Measurements from ENCODE around the gene LRRC57. TPM values are rescaled to one million over a fixed set of nuclear protein-coding genes. Genes with fewer than 3 reads are reported as not detected.
A peak's percentile ranks its signal among the peaks of the same experiment; 100 is the strongest.

The LRRC57 gene
- total and polyA plus RNA-seq, 2 of the 13 experiments (the other 11 are each of a cell fraction or from before 2014, with no cell fraction given), result 5.8 to 14.8 TPM

DNA sequence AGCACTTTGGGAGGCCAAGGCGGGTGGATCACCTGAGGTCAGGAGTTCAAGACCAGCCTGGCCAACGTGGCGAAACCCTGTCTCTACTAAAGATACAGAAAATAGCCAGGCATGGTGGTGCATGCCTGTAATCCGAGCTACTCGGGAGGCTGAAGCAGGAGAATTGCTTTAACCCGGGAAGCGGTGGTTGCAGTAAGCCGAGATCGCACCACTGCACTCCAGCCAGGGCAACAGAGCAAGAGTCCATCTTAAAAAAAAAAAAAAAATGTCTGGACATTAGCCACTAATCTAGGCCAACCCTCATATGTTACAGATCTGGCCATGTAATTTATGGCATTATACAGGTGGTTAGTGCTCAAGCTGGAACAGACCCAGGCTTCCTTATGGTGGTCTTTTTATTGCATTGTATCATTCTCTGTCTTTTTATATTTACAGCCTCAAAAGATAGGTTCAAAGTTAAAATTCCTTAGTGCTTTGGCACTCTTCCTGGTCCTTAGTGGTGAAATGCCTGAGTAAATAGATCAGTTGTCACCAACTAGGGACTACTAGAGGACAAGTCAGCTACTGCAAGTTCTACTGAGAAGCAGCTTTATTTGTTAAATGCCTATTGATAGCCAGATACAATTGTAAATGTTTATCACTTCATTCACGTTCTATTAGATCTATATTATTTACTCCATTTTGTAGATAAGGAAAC lies 42.8 kb upstream of the LRRC57 start (continued):
- TF ChIP-seq RARA (CRISPR knock-in tag; IDR thresholded peaks at IDR 0.05) (peak; percentile 51; the same call in 1 of the 2 replicates), EP300 (IDR thresholded peaks at IDR 0.05; ENCODE audit: low read depth in 2 of 2, low read length in 2 of 2) (0 out of 4 replicates have a peak, but pooled peaks of 1 of the 2 experiments have one; percentile 13), EP300 (CRISPR knock-in tag; IDR thresholded peaks at IDR 0.05; ENCODE audit: borderline replicate concordance) (no peak), SAP130 (CRISPR knock-in tag; IDR thresholded peaks at IDR 0.05; ENCODE audit: low read depth) (peak; percentile 50), ASH2L (IDR thresholded peaks at IDR 0.05; ENCODE audit: insufficient read length, low read depth, low read length) (peak; percentile 68), GATAD2A (CRISPR knock-in tag; IDR thresholded peaks at IDR 0.05) (peak; percentile 28; the same call in 1 of the 2 replicates), TAF1 (CRISPR knock-in tag; IDR thresholded peaks at IDR 0.05) (no peak), ZNF460 (CRISPR knock-in tag; IDR thresholded peaks at IDR 0.05; ENCODE audit: borderline replicate concordance) (peak; percentile 89), RBAK (CRISPR knock-in tag; IDR thresholded peaks at IDR 0.05) (peak; percentile 60; the same call in 1 of the 2 replicates), ZMYM4 (CRISPR knock-in tag; IDR thresholded peaks at IDR 0.05) (peak; percentile 29; the same call in 1 of the 2 replicates), KLF11 (CRISPR knock-in tag; IDR thresholded peaks at IDR 0.05) (no peak), ELF3 (CRISPR knock-in tag; IDR thresholded peaks at IDR 0.05) (peak; percentile 73; the same call in 1 of the 2 replicates), ZMYM2 (CRISPR knock-in tag; IDR thresholded peaks at IDR 0.05) (peak; percentile 73; the same call in 1 of the 2 replicates), ZSCAN21 (CRISPR knock-in tag; IDR thresholded peaks at IDR 0.05; ENCODE audit: borderline replicate concordance) (no peak), NCOR1 (IDR thresholded peaks at IDR 0.05; ENCODE audit: borderline replicate concordance, low read length) (peak; percentile 78), FOXA1 (IDR thresholded peaks at IDR 0.05) (no peak), FOXA1 (CRISPR knock-in tag; IDR thresholded peaks at IDR 0.05) (peak; percentile 79), CCDC6 (CRISPR knock-in tag; IDR thresholded peaks at IDR 0.05) (no peak), CHD4 (IDR thresholded peaks at IDR 0.05; ENCODE audit: borderline replicate concordance, low read length) (peak; percentile 81), MYC (CRISPR knock-in tag; IDR thresholded peaks at IDR 0.05; ENCODE audit: borderline replicate concordance) (0 out of 2 replicates have a peak, but pooled peaks have one; percentile 37), CREB1 (IDR thresholded peaks at IDR 0.05) (no peak), CREB1 (CRISPR knock-in tag; IDR thresholded peaks at IDR 0.05) (0 out of 2 replicates have a peak, but pooled peaks have one; percentile 24), ZBTB7A (CRISPR knock-in tag; IDR thresholded peaks at IDR 0.05) (0 out of 2 replicates have a peak, but pooled peaks have one; percentile 39), ELF1 (CRISPR knock-in tag; IDR thresholded peaks at IDR 0.05) (peak; percentile 38; the same call in 1 of the 2 replicates), ATF1 (CRISPR knock-in tag; IDR thresholded peaks at IDR 0.05) (no peak), CCAR2 (optimal IDR thresholded peaks at IDR 0.05; ENCODE audit: low read depth, low read length) (no peak), EHMT2 (IDR thresholded peaks at IDR 0.05; ENCODE audit: borderline replicate concordance, low read depth, low read length) (peak; percentile 82; the same call in 1 of the 2 replicates)
- TF ChIP-seq, protein P1, sequence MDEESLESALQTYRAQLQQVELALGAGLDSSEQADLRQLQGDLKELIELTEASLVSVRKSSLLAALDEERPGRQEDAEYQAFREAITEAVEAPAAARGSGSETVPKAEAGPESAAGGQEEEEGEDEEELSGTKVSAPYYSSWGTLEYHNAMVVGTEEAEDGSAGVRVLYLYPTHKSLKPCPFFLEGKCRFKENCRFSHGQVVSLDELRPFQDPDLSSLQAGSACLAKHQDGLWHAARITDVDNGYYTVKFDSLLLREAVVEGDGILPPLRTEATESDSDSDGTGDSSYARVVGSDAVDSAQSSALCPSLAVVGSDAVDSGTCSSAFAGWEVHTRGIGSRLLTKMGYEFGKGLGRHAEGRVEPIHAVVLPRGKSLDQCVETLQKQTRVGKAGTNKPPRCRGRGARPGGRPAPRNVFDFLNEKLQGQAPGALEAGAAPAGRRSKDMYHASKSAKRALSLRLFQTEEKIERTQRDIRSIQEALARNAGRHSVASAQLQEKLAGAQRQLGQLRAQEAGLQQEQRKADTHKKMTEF (CRISPR knock-in tag; IDR thresholded peaks at IDR 0.05), result 0 out of 2 replicates have a peak, but pooled peaks have one; percentile 20
- TF ChIP-seq, protein P2, sequence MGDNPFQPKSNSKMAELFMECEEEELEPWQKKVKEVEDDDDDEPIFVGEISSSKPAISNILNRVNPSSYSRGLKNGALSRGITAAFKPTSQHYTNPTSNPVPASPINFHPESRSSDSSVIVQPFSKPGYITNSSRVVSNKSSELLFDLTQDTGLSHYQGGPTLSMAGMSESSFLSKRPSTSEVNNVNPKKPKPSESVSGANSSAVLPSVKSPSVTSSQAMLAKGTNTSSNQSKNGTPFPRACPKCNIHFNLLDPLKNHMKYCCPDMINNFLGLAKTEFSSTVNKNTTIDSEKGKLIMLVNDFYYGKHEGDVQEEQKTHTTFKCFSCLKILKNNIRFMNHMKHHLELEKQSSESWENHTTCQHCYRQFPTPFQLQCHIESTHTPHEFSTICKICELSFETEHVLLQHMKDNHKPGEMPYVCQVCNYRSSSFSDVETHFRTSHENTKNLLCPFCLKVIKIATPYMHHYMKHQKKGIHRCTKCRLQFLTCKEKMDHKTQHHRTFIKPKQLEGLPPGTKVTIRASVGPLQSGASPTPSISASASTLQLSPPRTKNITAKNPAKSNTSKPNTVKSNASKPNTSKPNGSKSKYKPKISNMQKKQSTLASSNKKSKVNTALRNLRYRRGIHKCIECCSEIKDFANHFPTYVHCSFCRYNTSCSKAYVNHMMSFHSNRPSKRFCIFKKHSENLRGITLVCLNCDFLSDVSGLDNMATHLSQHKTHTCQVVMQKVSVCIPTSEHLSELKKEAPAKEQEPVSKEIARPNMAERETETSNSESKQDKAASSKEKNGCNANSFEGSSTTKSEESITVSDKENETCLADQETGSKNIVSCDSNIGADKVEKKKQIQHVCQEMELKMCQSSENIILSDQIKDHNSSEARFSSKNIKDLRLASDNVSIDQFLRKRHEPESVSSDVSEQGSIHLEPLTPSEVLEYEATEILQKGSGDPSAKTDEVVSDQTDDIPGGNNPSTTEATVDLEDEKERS (CRISPR knock-in tag; IDR thresholded peaks at IDR 0.05), result 0 out of 2 replicates have a peak, but pooled peaks have one; percentile 50

Measured in HepG2 (cell line).